ENCODE results near the gene NCOA7.

GRCh38 chr6:125867483-125867942, 76.8 kb downstream of the NCOA7 start:
- TF ChIP-seq, protein P1, sequence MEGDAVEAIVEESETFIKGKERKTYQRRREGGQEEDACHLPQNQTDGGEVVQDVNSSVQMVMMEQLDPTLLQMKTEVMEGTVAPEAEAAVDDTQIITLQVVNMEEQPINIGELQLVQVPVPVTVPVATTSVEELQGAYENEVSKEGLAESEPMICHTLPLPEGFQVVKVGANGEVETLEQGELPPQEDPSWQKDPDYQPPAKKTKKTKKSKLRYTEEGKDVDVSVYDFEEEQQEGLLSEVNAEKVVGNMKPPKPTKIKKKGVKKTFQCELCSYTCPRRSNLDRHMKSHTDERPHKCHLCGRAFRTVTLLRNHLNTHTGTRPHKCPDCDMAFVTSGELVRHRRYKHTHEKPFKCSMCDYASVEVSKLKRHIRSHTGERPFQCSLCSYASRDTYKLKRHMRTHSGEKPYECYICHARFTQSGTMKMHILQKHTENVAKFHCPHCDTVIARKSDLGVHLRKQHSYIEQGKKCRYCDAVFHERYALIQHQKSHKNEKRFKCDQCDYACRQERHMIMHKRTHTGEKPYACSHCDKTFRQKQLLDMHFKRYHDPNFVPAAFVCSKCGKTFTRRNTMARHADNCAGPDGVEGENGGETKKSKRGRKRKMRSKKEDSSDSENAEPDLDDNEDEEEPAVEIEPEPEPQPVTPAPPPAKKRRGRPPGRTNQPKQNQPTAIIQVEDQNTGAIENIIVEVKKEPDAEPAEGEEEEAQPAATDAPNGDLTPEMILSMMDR (IDR thresholded peaks at IDR 0.05): no peak
- TF ChIP-seq POLR2AphosphoS5 (IDR thresholded peaks at IDR 0.05): peak in 2 of 3 donors; percentile 55 to 59
- no peak for TF ChIP-seq POLR2A (IDR thresholded peaks at IDR 0.05)
